HG02981 (cell line): ENCODE results near the gene KANSL1L.

Source experiments
- ATAC-seq: cut with Tn5 transposase; IDR thresholded peaks from one replicate; pipeline ENCODE4 v1.9.1; 2021; ENCODE audit warnings: mild to moderate bottlenecking, moderate library complexity; ENCODE audit not compliant: unreplicated experiment

The KANSL1L gene

GRCh38 chr2:210000464-210001324 lies 170.5 kb downstream of the KANSL1L start:
- ATAC-seq = no peak

- no peak for ATAC-seq
Measured at GRCh38 chr2:209998596-209998995, 172.6 kb downstream of the KANSL1L start.

- no peak for ATAC-seq
Measured at GRCh38 chr2:209993968-209994367, 177.2 kb downstream of the KANSL1L start.

GRCh38 chr2:209990838-209991237 lies 180.4 kb downstream of the KANSL1L start:
- ATAC-seq = no peak

- peak; percentile 61 for ATAC-seq
Measured at GRCh38 chr2:209988010-209988409, 183.2 kb downstream of the KANSL1L start.

- ATAC-seq = no peak
Measured at GRCh38 chr2:209986415-209986814, 184.8 kb downstream of the KANSL1L start.

GRCh38 chr2:209985874-209986273 lies 185.3 kb downstream of the KANSL1L start:
- ATAC-seq = no peak

- ATAC-seq = no peak
Measured at GRCh38 chr2:209984291-209984690, 186.9 kb downstream of the KANSL1L start.

GRCh38 chr2:209977386-209978239 lies 193.6 kb downstream of the KANSL1L start:
- ATAC-seq = peak; percentile 58

GRCh38 chr2:209976698-209977385 lies 194.4 kb downstream of the KANSL1L start:
- peak; percentile 87 for ATAC-seq

GRCh38 chr2:209974576-209974975 lies 196.6 kb downstream of the KANSL1L start:
- ATAC-seq = no peak

GRCh38 chr2:209973328-209973727 lies 197.9 kb downstream of the KANSL1L start:
- no peak for ATAC-seq
